CD4-positive, alpha-beta T cell treated with Interleukin-4 for 4 hours (primary cell): Measurements from ENCODE around the gene SAMD4A.

ENCODE experiments used
- DNase-seq: peaks from one replicate; pipeline ENCODE4 v3.0.0-alpha.2; 2020

Gene SAMD4A

DNA sequence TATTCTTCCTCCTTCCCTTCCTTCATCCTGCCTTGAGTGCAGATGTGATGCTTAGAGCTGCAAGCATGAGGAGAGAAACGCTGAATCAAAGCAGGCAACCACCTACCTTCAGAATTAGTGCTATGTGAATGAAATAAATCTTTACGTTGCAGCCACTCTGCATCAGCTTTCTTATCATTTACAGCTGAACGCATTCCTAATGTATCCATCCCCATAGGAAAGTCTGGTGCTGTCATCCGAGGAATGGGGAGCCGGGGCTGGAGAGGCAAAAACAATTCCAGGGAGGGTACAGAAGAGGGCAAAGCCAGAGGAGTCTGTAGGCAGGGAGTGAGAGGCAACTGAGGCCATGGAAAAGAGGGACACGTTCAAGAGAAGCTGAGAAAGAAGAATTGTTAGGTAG, 245.7 kb downstream of the SAMD4A start:
- DNase-seq = no peak

DNA sequence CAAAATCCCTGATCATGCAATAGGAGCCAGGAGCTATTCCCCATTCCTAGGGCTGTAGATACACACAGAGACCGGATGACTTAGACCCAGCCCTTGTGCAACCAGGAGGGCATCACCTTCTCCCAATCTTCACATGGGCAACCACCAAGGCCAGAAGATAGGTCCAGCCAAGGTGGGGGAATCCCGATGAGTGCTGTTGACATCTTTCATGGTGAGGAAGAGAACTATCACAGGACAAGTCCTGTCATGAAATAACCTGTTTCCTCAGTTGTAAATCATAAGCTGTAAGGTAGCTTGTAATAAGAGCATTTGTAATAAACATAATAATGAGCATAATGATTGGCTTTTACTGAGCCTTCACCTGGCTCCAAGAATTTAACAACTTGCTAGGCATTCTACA, 246.2 kb downstream of the SAMD4A start:
- no peak for DNase-seq

DNA sequence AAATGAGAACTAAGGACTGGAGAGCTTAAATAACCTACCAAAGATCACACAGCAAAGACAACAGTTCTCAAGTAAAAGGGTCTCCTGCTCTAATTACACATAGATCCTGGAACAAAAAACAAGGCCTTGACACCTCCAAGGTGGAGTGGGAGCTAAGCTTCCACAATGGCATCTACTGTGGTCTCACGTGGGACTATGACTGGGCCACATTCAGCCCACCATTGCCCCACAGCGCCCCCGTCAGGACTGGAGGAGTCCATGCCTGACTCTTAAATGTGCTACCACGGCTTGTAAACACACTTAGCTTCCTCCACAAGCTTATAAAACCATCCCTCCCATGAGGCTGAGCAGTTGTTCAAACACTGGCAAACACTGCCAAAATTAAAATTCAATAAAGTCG, 247.1 kb downstream of the SAMD4A start:
- no peak for DNase-seq

DNA sequence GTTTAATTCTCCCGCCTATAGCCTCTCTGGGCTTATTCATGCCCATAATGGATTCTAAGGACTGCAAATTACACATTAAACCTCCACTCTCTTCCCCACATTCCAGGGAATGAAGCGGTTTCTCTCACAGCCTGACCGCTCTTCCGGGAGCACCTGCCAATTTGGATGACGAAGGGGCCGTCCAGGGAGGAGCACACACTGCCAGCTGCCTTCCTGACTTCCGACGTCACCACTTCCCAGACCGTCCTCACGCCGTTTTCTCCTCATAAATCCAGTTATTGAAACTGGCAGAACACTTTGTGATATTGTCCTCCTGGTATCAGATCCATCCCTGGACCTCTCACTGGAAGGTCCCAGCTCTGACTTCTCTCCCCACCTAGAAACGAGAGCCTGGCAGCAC, 248.1 kb downstream of the SAMD4A start:
- no peak for DNase-seq

DNA sequence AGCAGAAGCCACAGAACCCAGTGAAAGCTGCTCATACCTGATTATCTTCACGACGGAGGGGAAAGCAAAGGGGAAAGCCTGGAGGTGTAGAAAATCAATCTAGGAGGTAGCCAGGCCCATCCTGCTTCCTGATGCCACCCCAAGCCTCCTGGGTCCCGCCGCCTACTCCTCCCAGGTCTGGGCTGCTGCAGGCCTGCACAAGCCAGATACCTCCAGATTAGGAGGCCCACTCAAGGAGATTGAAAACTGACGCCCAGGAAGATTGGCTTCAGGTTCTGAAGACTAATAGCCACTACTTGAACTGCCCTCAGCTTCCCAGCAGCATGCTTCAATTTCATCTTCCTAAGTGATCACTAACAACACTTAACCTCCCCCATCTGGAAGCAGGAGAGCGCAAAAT, 248.6 kb downstream of the SAMD4A start:
- DNase-seq = no peak

DNA sequence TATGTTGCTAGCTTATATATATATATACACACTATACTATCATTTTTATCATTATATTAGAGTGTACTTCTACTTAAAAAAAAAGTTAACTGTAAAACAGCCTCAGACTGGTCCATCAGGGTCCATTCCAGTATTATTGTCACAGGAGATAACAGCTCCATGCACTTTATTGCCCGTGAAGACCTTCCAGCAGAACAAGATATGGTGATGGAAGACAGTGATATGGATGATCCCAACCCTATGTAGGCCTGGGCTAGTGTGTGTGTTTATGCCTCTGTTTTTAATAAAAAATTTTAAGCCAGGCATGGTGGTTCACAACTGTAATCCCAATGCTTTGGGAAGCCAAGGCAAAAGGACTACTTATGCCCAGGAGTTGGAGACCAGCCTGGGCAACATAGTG, 249.5 kb downstream of the SAMD4A start:
- DNase-seq = no peak

DNA sequence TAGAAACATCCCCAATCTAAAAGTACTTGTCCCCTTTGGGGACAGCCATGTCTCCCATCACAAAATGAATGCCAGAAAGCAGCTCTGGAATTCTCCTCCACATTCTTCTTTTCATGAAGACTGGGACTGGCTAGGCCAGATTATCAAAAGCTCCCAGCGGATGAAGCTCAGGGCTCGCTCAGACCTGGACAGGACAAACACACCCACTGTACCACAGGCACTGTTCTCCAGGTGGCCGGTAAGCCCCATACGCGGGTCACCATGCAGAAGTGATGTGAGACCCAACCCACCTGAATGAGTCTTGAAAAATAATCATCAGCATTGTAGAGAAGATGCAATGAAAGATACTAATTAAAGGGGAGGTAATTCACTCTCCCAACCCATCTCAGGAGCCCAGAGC, 250.6 kb downstream of the SAMD4A start:
- no peak for DNase-seq

DNA sequence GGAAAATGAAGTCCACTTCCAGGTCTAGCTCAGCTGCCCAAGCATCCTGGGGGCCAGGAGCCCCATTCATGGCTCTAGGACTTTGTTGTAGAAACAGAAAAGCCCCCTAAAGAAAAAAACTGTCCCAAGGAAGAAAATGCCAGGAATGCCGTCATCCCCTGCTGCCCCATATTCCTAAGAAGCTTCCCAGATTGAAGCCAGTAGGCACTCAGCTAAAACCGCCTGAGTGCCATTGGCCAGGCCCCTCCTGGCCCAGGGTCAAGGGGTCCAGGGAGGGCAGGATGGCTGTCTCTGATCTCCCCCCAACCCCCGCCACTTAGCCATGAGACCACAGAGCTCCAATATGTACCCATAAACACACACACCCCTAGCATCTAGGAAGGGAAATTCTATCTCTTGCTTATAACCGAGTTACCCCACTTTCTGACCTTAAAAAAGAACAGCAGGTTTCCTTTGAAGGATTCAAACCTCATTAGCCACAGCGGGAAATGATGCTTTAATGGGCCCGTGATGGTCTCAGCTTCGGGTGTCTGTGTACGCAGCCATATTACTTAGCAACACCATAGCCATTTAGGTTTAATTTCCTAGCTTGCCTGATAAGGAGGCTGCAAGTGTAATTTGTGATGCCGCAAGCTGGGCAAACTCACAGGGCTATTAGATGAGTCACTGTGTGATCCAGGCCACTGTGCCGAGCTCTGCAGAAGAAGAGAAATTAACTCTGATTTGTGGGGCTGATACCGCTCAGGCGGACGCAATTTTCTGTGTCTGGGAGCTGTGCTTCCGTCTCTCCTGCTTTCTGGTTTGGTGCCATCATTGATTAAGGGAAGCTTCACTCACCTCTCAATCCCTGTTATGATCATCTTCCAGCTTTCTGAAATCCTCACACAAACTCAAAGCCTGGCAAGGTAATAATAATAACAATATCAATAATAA, 251.5 kb downstream of the SAMD4A start:
- no peak for DNase-seq

DNA sequence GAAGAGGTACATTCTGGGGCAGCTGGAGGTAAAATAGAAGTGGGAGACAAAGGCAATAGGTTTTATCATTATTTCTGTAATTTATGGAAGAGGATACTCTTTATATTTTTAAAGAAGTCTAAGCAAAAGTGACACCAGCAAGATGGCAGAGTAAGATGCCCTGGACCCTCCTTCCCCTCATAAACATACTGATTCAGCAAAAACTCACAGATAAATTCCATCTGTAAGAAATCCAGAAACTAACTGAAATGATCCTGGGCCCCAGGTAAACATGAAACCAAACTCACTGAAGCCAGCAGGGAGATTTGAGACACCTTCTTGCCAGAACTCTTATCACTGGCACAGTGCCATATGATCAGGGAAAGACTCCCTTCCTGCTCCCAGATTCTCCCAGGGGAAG, 255.8 kb downstream of the SAMD4A start:
- no peak for DNase-seq

DNA sequence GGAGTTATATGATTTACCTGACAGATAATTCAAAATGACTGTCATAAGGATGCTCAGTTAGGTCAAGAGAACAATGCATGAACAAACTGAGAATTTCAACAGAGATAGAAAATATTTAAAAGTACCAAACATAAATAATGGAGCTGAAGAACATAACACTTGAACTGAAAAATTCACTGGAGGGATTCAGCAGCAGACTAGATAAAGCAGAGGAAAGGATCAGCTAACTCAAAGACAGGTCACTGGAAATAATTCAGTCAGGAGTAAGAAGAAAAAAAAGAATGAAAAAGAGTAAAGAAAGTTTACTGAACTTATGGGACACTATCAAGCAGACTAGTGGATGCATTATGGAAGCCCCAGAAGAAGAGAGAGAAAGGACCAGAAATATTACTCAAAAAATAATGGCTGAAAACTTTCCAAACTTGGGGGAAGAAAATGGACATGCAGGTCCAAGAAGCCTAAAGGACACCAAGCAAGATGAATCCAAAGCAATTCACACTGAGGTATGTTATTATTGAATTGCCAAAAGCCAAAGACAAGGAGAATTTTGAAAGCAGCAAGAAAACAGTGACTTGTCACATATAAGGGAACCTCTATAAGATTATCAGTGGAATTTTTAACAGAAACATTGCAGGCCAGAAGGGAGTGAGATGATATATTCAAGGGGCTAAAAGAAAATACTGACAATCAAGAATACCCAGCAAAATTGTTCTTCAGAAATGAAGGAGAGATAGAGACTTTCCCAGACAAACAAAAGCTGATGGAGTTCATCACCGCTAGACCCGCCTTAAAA, 257.0 kb downstream of the SAMD4A start:
- no peak for DNase-seq

DNA sequence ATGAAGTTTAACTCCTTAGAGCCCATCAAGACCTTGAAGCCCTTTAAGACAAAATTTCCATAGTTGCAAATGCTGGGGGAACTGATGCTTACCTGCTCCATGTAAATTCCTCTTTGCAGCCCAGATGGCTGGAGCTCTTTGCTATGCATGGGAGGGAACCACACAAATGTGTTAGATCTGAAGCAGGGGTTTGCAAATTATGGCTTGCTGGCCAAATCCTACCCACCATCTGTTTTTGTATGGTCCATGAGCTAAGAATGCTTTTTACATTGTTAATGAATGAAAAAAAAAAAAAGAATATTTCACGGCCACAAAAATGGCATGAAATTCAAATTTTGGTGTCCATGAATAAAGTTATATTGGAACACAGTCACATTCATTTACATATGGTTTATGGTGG, 261.1 kb downstream of the SAMD4A start:
- no peak for DNase-seq

DNA sequence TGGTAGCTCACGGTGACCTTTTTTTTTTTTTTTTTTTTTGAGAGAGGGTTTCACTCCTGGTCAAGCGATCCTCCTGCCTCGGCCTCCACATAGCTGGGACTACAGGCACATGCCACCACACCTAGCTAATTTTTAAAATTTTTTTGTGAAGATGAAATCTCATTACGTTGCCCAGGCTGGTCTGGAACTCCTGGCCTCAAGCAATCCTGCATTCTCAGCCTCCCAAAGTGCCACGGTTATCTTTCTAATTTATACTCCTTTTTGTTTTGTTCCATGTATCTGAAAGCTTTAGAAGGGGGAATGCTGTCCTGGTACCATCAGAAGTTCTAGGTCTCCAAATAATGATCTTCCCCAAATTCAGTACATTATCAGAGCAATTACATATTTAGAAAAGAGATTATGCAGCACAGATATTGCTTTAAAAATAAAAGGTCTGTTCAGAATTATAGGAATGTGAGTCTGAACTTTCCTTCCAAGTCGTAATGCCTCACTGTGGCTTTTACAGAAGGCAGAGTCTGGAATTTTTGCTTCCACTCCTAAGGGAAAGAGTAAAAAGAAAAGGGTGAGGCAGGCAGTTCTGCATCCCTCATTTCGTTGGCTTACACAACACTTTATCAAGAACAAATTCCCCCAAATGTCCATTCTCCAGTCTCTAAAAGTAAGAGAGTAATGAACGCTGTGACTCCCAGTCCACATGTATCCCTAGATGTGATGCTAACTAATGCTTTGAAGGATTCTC, 262.7 kb downstream of the SAMD4A start:
- no peak for DNase-seq

DNA sequence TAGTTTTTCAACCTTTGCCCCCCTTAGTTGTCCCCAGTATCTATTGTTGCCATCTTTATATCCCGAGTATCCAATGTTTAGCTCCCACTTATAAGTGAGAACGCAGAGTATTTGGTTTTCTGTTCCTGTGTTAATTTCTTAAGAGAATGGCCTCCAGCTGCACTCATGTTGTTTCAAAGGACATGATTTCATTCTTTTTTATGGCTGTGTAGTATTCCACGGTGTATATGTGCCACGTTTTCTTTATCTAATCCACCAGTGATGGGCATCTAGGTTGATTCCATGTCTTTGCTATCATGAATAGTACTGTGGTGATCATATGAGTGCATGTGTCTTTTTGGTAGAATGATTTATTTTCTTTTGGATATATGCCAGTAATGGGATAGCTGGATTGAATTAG, 263.7 kb downstream of the SAMD4A start:
- no peak for DNase-seq

DNA sequence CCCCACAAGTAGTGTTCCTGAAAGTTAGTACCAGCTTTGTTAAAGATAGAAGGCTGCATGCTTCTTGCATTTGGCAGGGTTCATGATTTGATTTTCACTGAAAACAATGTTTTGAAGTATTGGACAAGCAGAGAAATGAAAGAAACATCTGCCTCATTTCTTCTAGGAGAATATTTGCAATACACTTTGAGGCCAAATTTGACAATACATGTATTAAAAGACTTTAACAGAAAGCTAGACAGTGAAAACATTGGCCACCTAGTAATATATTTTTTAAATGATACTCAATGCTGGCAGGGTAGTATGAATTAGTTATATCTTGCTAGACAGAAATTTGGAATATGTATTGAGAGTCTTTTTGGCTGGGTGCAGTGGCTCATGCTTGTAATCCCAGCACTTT, 267.2 kb downstream of the SAMD4A start:
- no peak for DNase-seq

DNA sequence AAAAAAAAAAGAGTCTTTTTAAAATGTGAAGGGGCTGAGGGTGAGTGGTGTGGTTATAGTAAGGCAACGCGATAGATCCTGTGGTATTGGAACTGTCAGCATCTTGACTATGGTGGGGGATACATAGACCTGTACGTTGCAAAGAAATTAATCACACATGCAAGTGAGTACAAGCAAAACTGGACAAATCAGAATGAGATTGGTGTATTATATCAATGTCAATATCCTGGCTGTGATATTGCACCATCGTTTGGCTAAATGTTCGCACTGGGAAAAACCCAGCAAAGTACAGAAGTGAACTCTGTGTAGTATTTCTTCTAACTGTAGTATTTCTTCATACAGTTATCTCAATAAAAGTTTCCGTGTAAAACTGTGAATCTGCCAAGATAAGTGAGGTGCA, 267.8 kb downstream of the SAMD4A start:
- no peak for DNase-seq

DNA sequence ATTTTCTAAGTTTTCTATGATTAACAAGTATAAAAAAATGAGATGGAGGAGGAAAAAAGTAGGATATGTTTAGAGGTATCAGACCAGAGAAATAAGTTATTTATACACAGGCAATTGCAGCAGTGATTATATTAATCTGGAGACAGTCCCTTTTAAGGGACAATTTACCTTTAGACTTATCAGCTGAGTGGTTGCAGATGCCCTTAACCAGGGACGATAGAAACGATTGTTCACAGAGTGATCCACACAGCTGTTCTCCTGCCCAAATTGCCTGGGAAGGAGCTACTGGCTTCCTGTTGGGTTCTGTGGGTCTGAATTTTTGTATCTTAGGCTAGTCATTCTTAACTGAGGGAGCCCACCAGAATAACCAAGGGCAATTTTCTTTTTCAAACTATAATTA, 269.3 kb downstream of the SAMD4A start:
- no peak for DNase-seq

DNA sequence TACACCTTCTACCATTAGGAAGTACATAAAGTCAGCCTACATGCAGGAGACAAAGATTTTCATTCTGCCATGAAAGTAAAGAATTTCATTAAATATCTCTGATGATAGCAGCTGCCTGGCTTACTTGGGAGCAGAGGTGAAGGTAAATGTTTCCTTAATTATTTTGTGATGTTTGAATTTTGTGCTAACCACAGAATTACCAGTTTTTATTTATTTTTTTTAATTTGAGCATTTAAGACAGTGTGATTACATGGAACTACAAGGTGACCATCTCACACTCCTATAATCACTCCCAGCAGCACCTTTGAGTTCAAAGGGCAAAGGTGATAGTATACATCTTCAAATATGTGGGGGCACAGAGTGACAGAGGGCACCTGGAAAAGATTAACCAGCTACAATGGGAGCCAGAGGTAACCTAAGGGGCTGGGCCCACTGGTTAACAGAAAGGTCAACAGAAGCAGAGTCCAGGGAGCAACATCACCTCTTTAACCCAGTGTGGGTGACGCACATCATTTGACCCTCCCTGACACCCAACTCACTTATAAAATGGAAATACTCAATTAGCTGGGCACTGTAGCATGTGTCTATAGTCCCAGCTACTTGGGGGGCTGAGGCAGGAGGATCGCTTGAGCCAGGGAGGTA, 270.7 kb downstream of the SAMD4A start:
- DNase-seq = no peak

DNA sequence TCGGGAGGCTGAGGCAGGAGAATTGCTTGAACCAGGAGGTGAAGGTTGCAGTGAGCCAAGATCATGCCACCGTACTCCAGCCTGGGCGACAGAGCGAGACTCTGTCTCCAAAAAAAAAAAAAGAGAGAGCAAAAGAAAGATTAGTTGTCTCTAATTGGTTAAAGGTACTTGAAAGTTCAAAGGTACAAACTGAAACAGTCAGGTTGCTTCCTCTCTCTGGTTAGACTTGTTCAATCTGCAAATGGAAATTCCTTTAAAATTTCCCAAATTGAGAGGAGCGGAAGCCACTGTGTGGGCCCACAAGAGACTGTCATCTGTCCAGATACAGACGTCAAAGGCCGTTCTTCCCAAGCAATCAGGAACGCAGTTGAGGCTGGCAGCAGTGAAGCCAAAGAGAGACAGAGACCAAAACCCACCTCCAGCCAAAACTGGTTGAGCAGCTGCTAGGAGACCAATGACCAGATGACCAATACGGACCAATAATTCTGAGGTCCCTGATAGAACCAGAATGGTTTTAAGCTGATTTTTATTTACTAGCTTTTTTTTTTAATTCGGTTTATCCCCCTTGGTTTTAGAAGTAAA, 272.1 kb downstream of the SAMD4A start:
- no peak for DNase-seq

DNA sequence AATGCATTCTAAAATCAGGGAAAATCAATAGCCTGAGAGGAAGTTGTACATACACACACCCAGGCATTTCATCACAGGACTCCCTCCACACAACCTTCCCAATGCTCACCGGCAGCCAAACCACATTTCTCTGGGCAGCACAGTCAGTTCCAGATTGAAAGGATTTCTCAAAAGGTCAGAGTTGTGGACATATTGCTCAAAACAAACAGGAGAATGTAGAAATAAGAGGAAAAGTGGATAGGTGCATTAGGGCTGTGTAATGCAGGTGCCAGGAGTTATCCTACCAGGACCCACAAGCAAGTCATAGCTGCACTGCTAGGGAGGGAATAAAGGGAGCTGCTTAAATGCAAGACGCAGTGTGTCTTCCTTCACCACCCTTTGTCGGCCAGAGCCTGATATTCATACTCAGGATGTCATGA, 272.8 kb downstream of the SAMD4A start:
- no peak for DNase-seq

DNA sequence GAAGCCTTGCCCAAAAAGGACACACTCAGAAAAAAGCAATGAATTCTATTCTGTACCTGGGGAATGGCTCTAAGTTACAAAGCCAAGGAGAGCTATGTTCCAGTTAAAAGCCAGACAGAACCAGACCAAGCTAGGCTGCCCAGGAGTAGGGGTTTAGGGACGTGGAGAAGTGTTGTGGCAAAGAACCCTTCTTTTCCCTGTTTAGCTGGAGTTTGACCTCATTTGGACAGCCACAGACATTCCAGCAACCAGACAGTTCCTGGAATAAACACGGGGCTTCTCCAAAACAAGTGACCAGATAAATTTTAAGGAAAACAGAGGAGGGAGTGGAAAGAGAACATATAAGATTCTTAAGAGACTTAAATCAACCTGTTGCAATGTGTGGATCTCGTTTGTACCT, 273.4 kb downstream of the SAMD4A start:
- no peak for DNase-seq

DNA sequence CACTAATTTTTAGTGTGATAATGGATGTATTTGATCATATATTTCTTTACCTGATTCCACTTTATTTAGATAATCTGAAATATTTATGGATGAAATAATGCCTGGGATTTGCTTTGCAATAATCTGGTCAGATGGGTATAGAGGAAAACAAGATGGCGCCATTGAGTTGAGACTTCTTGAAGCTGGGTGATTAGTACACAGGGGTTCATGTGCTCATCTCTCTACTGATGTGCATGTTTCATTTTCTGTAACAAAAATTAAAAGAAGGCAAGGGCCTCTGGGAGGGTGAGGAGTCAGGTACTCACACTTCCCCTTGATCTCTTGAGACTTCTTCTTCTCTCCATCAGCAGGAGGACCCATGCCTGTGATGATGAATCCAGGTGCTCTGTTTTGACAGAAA, 273.9 kb downstream of the SAMD4A start:
- no peak for DNase-seq
